CD1c-positive myeloid dendritic cell (primary cell): ENCODE measurements around the gene LRP1-AS.
"Not testable (repeated sequence)": the region's sequence is repeated elsewhere in the genome, so short reads cannot be mapped to it uniquely, and the experiment has no call there.

Source experiments
- DNase-seq: peaks from one replicate; pipeline ENCODE4 v3.0.0-alpha.2; 2016; ENCODE audit errors: extremely low spot score

LRP1-AS gene

DNA sequence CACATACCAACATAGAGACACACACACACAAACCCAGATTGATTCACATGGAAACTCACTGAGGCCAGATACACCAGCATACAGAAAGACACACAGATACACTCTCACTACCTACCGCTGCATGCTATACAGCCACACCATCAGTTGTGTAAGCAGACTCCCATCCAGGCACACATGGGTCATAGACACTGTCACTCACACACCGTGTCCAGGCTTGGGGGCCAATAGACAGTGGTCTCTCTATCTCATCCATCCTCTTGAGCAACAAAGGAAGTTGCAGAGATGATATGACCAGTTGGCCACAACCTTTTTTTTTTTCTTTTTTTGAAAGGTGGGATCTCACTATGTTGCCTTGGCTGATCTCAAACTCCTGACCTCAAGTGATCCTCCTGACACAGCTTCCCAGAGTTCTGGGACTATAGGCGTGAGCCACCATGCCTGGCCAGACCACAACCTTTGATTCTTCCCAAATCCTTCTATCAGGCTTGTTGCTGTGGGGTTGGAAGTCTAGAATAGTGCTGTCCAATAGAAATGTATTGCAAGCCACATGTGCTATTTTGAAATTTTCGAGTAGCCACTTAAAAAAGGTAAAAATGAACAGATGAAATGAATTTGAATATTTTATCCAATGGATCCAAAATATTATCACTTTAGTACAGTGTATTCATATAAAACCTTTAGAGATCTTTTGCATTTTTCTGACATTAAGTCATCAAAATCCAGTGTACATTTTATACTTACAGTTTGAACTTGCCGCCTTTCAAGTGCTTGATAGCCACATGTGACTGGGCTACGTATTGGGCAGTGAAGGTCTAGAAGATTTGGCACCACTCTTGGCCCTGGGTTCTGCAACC, 7.4 kb downstream of the LRP1-AS start:
- no peak for DNase-seq

DNA sequence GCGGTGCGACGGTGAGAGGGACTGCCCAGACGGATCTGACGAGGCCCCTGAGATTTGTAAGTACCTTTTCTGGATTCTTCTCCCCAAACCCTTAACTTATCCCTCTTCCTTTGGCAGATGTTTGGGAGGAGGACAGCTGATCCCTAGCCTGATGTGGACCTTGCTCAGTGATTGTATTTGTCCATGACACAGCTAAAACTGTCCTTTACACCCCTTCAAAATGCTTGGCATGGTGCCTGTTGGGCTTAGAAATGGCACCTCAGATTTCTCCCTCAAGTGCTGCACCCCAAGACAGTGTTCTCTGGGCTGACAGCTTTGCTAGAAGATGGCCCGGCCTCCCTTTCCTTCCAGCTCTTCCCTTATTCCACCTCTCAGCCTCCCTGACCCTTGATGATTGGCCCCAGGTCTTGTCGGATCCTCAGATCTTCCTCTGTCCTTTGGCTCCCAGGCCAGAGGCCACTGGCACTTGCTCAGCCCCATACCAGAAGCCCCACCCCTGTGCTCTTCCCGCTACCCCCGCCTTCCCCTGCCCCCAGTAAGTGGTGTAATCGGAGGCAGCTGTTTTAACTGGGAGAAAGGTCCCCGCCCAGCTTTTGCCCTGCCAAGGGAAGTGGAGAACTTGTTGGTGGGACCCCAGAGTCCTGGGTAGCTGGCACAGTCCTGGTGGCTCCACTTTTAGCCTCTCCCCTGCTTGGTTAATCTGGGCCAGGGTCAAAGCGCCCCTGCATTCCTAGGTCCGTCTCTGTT, 8.7 kb downstream of the LRP1-AS start:
- DNase-seq = peak; percentile 71

DNA sequence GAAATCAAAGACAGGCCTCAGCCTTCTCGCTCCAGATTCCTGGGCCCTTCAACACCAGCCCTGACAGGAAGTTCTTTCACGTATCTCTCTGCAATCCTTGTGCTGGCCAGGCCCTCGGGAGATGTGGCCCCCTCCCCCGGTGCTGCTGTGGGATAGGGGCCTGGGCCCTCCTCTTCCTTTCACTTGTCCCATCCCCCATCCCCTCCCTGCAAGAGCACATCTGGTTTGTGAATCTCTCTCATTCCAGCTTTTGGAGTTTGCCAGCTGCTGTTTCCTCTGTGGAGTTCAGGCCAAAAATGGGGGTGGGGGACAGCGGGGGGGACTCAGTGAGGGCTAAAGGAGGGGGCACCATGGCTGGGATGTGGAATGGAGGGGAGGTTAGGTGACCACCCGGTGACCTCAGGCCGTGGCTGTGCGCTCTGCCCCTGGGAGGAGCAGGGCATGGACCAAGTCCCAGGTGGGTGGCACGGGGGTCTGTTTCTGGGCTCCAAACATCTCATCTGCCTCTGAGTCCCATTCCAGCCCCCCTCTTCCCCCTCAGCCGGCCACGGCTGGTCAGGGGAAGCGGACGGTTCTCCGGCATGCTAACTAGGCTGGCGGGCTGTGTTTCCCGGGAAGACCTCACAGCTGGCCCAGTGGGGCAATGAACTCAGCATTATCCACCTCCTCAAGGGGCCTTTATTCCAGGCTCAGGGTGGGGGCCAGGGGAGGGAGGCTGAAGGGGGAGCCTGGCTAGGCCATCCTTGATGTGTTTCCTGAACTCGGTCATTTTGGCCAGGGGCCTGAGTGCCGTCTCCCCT, 11.7 kb downstream of the LRP1-AS start:
- no peak for DNase-seq

DNA sequence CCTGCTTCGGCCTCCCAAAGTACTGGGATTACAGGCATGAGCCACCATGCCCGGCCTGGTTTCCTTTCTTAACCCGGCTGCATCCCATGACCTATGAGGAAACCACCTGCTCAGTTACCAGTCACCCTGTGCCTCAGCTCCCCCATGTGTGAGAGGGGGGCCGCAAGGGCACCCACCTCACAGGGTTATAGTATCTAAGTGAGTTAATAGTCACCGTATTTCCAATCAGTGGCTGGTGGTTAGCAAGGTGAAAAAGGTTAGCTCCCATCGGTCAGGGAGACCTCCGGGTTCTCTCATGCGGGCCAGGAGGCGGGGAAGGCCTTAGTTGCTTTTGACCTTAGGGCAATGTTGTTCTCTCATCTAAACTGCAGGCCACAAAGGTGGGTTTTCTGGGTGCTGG, 12.5 kb downstream of the LRP1-AS start:
- no peak for DNase-seq

- no peak for DNase-seq
Observed at GRCh38 chr12:57133916-57134315, 13.5 kb downstream of the LRP1-AS start.

GRCh38 chr12:57133013-57133569, 14.3 kb downstream of the LRP1-AS start:
- DNase-seq = no peak

DNA sequence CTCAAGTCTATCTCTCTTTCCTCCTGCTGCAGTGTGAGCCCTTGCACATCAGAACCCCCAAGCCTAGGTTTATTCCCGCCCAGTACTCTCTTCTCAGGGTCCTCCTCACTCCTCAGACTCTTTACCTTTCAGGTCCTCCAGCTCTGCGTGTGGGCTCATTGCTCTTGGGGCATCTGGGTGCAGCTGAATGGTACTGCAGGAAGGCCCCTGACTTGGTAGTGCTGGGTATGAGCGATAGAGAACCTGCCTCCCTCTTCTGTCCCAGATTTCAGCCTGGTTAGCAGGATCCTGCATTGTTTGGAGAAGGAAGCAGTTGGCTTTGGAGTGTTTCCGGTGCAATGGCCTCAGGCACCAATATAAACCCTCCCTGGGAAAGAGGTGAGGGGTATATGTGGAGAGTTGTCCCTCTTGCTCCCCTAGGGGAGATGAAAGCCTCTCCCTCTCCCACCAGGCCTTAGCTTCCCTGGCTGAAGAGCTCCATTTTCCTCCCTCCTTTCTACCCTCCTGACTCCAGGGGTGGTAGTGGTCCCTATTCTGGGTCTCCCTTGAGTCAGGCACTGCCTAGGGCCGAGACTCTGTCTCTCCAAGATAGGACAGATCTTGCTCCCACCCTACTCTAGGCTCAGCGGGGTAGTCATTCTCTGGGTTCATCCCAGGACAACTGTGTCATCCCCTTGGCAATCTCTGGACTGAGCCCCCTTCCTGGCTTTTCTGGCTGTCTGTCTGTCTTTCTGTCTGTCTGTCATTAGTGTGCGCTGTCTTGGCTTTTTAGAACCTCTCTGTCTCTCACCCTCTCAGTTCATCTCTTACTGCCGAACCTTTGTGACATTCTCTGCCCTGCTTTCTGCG, 15.3 kb downstream of the LRP1-AS start:
- no peak for DNase-seq

GRCh38 chr12:57130941-57131340, 16.5 kb downstream of the LRP1-AS start:
- DNase-seq = no peak

DNA sequence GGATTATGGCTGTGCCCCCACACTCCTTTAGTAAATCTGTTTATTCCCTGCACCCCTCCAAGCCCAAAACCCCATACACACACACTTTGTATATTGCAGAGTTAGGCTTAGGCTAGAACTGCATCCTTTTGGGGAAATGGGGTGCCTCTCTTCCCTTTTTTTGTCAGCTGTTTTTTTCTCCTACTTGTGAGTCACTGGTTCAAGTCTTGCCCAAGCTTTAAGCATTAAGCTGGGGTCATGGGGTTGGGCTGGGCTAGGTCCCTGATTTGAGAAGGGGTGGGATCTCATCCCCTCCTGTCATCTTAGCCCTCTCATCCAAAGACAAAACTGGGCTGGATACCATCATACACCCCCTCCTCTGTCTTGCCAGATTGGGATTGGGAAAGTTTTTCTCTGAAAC, 17.5 kb downstream of the LRP1-AS start:
- DNase-seq = peak; percentile 88

- DNase-seq = no peak
Observed at GRCh38 chr12:57129321-57129842, 18.0 kb downstream of the LRP1-AS start.

DNA sequence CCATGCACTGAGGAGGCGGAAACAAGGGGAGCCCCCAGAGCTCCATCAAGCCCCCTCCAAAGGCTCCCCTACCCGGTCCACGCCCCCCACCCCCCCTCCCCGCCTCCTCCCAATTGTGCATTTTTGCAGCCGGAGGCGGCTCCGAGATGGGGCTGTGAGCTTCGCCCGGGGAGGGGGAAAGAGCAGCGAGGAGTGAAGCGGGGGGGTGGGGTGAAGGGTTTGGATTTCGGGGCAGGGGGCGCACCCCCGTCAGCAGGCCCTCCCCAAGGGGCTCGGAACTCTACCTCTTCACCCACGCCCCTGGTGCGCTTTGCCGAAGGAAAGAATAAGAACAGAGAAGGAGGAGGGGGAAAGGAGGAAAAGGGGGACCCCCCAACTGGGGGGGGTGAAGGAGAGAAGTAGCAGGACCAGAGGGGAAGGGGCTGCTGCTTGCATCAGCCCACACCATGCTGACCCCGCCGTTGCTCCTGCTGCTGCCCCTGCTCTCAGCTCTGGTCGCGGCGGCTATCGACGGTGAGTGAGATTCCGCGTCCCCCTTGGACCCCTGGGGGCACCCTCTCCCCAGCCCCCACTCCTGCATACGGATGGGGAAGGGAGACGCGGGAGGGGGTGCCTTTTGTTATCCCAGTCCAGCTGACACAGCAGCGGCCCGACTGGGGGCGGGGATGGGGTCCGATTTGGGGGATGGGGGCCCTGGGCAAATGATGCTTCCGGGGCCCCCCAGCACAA, 18.7 kb downstream of the LRP1-AS start:
- DNase-seq = peak; percentile 33

DNA sequence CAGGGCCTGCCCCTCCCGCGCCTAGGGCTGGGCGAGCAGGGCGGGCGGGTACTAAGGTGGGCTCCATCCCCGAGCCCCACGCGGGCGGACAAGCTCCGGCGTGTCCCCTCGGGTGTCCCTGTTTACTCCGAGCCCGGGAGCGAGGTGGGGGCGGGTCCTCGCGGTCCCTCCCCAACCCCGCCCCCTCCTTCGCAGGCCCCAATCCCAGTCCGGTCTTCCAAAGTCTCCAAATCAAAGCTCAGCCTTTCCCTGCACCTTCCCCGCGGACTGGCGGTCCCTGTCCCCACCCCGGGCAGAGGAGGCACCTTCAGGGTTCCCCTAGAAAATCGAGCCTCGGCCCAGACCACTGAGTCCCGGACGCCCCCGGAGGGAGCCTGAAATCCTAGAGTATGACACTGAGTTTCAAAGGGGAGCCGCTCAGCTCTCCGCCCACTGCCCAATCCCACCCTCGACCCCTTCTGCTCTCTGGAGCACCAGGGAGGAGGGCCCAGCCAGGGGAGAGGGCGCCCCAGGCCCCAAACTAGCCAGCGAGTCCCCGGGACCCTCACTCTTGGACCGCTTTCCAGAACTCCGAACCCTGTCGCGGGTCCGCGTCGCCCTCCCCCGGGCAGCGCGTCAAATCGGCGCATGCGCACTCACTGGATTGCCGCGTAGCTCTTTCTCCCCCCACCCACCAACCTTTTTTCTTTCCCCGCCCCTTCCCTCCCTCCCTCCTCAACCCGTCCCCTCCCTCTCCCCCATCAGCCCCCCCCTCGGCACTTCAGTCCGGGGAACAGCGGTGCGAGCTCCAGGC, 19.5 kb downstream of the LRP1-AS start, which contains the start of gene LRP1:
TSS of gene LRP1 (plus strand) at position 758 of the 793 bp plus-strand sequence. CDS start 482 bp downstream, outside the sequence.
- peak; percentile 87 for DNase-seq

DNA sequence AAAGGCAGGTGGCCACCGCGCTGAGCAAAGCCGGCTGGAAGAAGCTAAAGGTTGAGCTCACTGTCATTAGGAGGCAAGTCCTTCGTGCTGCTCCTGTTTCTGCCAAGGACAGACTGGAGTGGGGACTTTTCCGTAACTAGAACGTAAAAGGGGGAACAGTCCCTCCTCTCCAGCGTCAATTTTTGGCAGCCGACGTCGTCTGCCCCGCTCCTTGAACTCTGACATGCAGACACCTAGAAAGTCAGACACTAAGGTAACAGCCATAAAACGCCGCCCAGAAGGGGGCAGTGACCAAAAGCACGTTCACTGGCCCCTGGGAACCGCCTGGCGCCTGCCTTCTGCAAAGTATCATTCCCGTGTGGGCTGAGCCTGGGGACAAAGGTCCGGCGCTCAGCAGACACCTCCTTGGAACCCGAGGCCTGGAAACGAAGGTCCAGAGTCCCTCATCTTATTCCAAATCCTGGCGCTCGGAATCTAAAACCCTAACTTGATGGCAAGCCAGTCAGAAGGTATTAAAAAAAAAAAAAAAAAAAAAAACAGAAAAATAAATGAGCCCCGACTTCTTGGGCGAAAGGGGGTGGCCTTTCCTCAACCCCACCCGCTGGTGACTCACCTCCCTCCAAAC, 20.2 kb downstream of the LRP1-AS start:
- DNase-seq = peak; percentile 69

DNA sequence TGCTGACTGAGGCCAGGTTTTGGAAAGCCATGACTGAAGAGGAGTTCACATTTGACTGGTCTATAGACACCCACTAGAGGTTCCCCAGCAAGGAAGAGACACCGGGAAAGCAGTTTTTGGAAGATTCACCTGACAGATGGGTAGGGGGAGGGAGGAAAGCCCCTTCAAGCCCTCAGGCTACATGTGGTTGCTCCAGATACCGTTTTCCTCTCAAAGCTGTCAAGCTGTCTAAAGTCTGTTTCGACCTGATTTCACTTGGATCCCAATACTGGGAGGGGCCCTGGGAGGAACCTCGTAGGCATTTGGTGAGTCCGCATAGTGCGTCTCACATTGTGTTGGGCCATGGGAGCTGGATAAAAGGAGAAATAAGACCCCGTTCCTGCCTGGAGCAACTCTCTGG, 20.9 kb downstream of the LRP1-AS start:
- DNase-seq = no peak

DNA sequence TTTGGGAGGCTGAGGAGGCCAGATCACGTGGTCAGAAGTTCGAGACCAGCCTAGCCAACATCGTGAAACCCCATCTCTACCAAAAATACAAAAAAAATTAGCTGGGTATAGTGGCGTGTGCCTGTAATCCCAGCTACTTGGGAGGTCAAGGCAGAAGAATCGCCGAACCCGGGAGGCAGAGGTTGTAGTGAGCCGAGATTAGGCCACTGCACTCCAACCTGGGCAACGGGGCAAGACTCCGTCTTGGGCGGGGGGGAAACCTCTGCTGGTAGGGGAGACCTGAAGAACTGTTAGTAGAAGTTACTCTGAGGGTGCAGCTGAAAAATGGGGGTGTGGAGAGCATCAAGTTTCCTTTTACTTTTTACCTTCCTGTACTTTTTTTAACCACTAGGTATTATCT, 21.4 kb downstream of the LRP1-AS start:
- DNase-seq = no peak

DNA sequence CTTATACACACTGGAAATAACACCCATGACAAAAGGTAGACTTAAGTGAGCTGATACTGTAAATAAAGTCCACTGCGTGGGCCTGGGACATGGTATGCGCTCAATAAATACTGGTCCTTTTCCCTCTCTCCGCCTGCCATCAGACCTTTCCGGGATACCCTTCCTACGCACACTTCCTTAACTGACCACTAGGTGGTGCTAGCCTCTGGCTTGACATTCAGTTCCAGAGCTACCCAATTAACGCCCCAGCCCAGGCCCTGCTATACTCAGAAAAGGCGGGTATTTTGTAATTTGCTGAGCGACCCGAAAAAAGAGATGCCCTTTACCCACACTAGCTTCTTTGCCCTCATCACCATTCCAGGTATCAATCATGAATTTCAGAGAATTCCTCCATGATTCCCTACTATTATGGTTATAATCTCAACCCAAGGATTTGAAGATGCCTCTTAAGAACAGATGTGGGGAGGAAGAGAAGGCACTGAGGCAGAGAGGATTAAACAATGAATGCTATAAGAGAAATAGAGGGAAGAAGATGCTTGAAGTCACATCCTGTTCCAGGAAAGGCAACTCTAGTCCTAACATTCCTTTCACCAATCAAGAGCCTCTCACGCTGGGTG, 23.1 kb downstream of the LRP1-AS start:
- DNase-seq = peak; percentile 89

DNA sequence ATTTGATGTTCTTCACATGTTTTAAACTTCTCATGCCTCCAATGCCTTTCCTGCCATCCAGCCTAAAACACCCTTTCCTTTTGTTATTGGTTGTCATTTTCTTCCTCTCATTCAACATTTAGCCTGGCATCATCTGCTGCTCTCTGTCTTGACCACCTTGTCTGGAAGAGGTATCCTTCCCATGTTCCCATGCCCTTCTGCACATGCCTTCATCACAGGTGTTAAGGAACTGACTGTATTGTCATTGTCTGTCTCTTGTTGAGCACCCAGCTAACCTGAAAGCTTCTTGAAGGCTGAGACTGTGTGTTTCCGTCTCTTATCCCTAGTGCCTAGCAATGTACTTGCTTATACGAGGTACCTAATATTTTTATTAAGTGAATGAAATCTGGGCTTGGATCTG, 23.6 kb downstream of the LRP1-AS start:
- no peak for DNase-seq

DNA sequence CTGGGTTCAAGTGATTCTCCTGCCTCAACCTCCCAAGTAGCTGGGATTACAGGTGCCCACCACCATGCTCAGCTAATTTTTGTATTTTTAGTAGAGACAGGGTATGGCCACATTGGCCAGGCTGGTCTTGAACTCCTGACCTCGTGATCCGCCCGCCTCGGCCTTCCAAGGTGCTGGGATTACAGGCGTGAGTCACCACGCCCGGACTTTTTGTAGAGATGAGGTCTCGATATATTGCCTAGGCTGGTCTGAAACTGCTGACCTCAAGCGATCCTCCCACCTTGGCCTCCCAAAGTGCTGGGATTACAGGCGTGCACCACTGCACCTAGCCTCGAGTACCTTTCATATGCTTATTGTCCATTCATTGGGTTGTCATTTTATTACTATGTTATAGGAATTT, 26.7 kb downstream of the LRP1-AS start:
- DNase-seq = not testable (repeated sequence)
